B cell (primary cell): ENCODE data around the gene CDC5L. TPM values are rescaled to one million over a fixed set of nuclear protein-coding genes. Genes with fewer than 3 reads are reported as not detected.

Experiments
- ATAC-seq: fragments of 200-7000 bp; cut with Tn5 transposase; one replicate; pipeline ENCODE4 v1.10.0; 2021; ENCODE audit warnings: low read depth, mild to moderate bottlenecking, moderate number of reproducible peaks, moderate library complexity
- CTCF ChIA-PET: fragments of 350-600 bp; sonication (Branson Sonifier 250); formaldehyde crosslinking; loops from one replicate; lab custom pipeline; 2021; ENCODE audit warnings: antibody characterized with exemption, inconsistent platforms; lab: Charles Lee
- POLR2A ChIA-PET: fragments of 350-600 bp; sonication (Branson Sonifier 250); formaldehyde crosslinking; loops from one replicate; lab custom pipeline; 2021; ENCODE audit warnings: antibody characterized with exemption; lab: Charles Lee
- DNase-seq: peaks from one replicate; pipeline ENCODE4 v3.0.0; 2013
- H2AFZ ChIP-seq: 2 replicates; pipeline ENCODE4 v1.6.1; 2012; ENCODE audit warnings: mild to moderate bottlenecking, low read depth, low read length; ENCODE audit not compliant: insufficient read depth, poor library complexity, severe bottlenecking
- H3K27ac ChIP-seq, 2 donors: 1 replicate in 1 of 2; 2 replicates in 1 of 2; pipeline ENCODE4 v1.5.1; 2012 to 2013; ENCODE audit warnings: low read length in 2 of 2, mild to moderate bottlenecking in 2 of 2, moderate library complexity in 1 of 2
- H3K27me3 ChIP-seq, 4 experiments: fragments of 200-600 bp in 1 of 4; sonication (generic) in 1 of 4; replicated peaks in 1 of 4; 1 replicate in 2 of 4; 2 replicates in 2 of 4; pipeline versions ENCODE4 v1.6.1 to v1.7.0; 2013 to 2016; ENCODE audit warnings: low read length in 3 of 4, mild to moderate bottlenecking in 2 of 4, mixed read lengths in 1 of 4, moderate library complexity in 1 of 4; ENCODE audit not compliant: insufficient read depth in 4 of 4, control insufficient read depth in 3 of 4; ENCODE audit errors: control extremely low read depth in 1 of 4
- H3K36me3 ChIP-seq, 2 experiments: replicated peaks in 1 of 2; 1 replicate in 1 of 2; 2 replicates in 1 of 2; pipeline versions ENCODE4 v1.6.1 to v1.7.1; 2013; ENCODE audit warnings: low read length in 1 of 2; ENCODE audit not compliant: insufficient read depth in 2 of 2, control insufficient read depth in 1 of 2; ENCODE audit errors: control extremely low read depth in 1 of 2, extremely low read depth in 1 of 2
- H3K4me1 ChIP-seq, 2 donors: fragments of 200-600 bp in 1 of 2; sonication (generic) in 1 of 2; 1 replicate in 1 of 2; 2 replicates in 1 of 2; pipeline versions ENCODE4 v1.5.1 to v1.6.1; 2013 to 2017; ENCODE audit warnings: low read length in 2 of 2; ENCODE audit not compliant: control insufficient read depth in 2 of 2, insufficient read depth in 2 of 2
- H3K4me2 ChIP-seq: replicated peaks from 2 replicates; pipeline ENCODE3; 2012; ENCODE audit warnings: mild to moderate bottlenecking, low read depth, low read length; ENCODE audit not compliant: poor library complexity, severe bottlenecking
- H3K4me3 ChIP-seq, 5 experiments: fragments of 200-600 bp in 1 of 5; sonication (generic) in 1 of 5; 1 replicate in 3 of 5; 2 replicates in 2 of 5; pipeline versions ENCODE4 v1.5.1 to v1.7.0; 2011 to 2016; ENCODE audit warnings: low read length in 4 of 5, mild to moderate bottlenecking in 4 of 5, low read depth in 2 of 5, control low read depth in 1 of 5, moderate library complexity in 1 of 5; ENCODE audit not compliant: insufficient read depth in 1 of 5; ENCODE audit errors: control extremely low read depth in 1 of 5, extremely low read depth in 1 of 5
- H3K79me2 ChIP-seq: fragments of 200-600 bp; sonication (generic); one replicate; pipeline ENCODE4 v1.6.0; 2016; ENCODE audit warnings: low read length; ENCODE audit not compliant: control insufficient read depth, insufficient read depth
- H3K9ac ChIP-seq: fragments of 200-600 bp; sonication (generic); 2 replicates; pipeline ENCODE4 v1.6.1; 2017; ENCODE audit warnings: mild to moderate bottlenecking, low read length, moderate library complexity
- H3K9me3 ChIP-seq, 3 donors: one replicate each; pipeline versions ENCODE4 v1.6.1 to v1.7.1; 2013; ENCODE audit warnings: low read length in 2 of 3; ENCODE audit not compliant: control insufficient read depth in 2 of 3, insufficient read depth in 1 of 3; ENCODE audit errors: control extremely low read depth in 1 of 3
- H4K20me1 ChIP-seq: 2 replicates; pipeline ENCODE4 v1.6.0; 2012; ENCODE audit warnings: mild to moderate bottlenecking, low read length; ENCODE audit not compliant: insufficient read depth, control insufficient read depth, poor library complexity, severe bottlenecking
- H3K27ac Mint-ChIP-seq: one replicate; pipeline ENCODE4 v1.8.0; 2021; ENCODE audit warnings: mixed read lengths
- H3K27me3 Mint-ChIP-seq: one replicate; pipeline ENCODE4 v1.8.0; 2021; ENCODE audit warnings: mixed read lengths
- H3K4me1 Mint-ChIP-seq: one replicate; pipeline ENCODE4 v1.8.0; 2021; ENCODE audit warnings: mixed read lengths
- H3K4me3 Mint-ChIP-seq: one replicate; pipeline ENCODE4 v1.8.0; 2021; ENCODE audit warnings: mixed read lengths
- H3K9me3 Mint-ChIP-seq: one replicate; pipeline ENCODE4 v1.8.0; 2022; ENCODE audit warnings: mixed read lengths; ENCODE audit not compliant: insufficient read depth
- EZH2 ChIP-seq: IDR thresholded peaks from 2 replicates; pipeline ENCODE4 v1.6.1; 2012; ENCODE audit warnings: borderline replicate concordance, low read depth, mild to moderate bottlenecking, moderate library complexity, low read length; ENCODE audit not compliant: insufficient read depth, poor library complexity, severe bottlenecking
- WGBS: methylation state at CpG from one replicate; pipeline ENCODE4 v1.1.5; 2013; ENCODE audit warnings: missing lambda C conversion rate; ENCODE audit not compliant: insufficient coverage; 5-methylcytosine and 5-hydroxymethylcytosine counted together
- intact Hi-C: fragments of 100-400 bp; cut with micrococcal nuclease; formaldehyde crosslinking; loops from one replicate; pipeline ENCODE4 v1.10.0; 2022
- polyA plus RNA-seq: library from polyadenylated mRNA; depleted of rRNA; stranded (reverse); fragments of >200 nt; gene quantifications from 2 replicates; pipeline ENCODE4 v1.2.3, GENCODE V29; 2012
- total RNA-seq, 2 donors: library from RNA; stranded (reverse); fragments of 120-200 nt in 1 of 2; gene quantifications; 1 replicate in 1 of 2; 2 replicates in 1 of 2; pipeline versions ENCODE4 v1.2.3 to v1.2.4, GENCODE V29; 2013 to 2022
- TF ChIP-seq, protein P1 (sequence below): fragments of 200-600 bp; IDR thresholded peaks from one replicate; pipeline ENCODE4 v1.8.0; 2022; ENCODE audit warnings: antibody characterized with exemption, mild to moderate bottlenecking

Gene CDC5L
- total and polyA plus RNA-seq, 2 donors (not counting 1 experiment from before 2014, with no cell fraction given), result 4.1 to 22.2 TPM

DNA sequence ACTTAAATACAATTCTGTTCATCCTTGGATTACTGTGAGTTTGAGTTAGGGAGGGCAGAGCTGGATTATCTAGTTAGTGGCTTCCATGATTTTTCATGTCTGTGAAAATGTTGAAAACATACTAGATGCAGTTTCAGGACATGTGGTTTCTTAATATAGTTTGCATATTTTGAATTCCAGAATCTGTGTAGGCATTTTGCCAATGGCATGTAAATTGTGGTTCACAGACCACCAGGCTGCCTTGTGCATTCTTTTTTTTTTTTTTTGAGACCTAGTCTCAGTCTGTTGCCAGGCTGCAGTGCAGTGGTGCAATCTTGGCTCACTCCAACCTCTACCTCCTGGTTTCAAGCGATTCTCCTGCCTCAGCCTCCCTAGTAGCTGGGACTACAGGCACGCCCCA, 42.8 kb downstream of the CDC5L start:
- H3K4me3 Mint-ChIP-seq, result no peak overlapping the region
- Histone ChIP-seq H2AFZ (no peak overlapping the region), H3K4me3 (no peak overlapping the region), H3K27me3 (no peaks in the 10 kb centered on the region), H3K4me1 (no peaks in the 10 kb centered on the region), H3K79me2 (peaks cover 14% of the 10 kb centered on the region), H3K9ac (no peak overlapping the region), H3K27ac (no peak overlapping the region), H3K36me3 (peaks cover 33 to 60% of the 10 kb centered on the region in 2 experiments), H3K9me3 (no peaks in the 10 kb centered on the region), H4K20me1 (peaks cover 7% of the 10 kb centered on the region), H3K4me2 (no peak overlapping the region)
- H3K4me1 Mint-ChIP-seq, result no peaks in the 10 kb centered on the region
- no peak for ATAC-seq
- no CpG with 5 or more reads among the region's 2 CpGs for WGBS
- intact Hi-C loops, result loop anchor here (2.0 kb wide), 1 partner anchor 26 kb away; no protein-coding TSS in a partner anchor
- POLR2A ChIA-PET, result no interaction called here
- no peaks in the 10 kb centered on the region for H3K9me3 Mint-ChIP-seq
- DNase-seq, result no peak
- H3K27me3 Mint-ChIP-seq, result no peaks in the 10 kb centered on the region
- H3K27ac Mint-ChIP-seq, result no peak overlapping the region
- CTCF ChIA-PET, result interaction anchor here (1.3 kb wide), 1 partner anchor 27 kb away, joined by 3 read pairs; no protein-coding TSS in a partner anchor
- no peak for TF ChIP-seq EZH2
- TF ChIP-seq, protein P1, sequence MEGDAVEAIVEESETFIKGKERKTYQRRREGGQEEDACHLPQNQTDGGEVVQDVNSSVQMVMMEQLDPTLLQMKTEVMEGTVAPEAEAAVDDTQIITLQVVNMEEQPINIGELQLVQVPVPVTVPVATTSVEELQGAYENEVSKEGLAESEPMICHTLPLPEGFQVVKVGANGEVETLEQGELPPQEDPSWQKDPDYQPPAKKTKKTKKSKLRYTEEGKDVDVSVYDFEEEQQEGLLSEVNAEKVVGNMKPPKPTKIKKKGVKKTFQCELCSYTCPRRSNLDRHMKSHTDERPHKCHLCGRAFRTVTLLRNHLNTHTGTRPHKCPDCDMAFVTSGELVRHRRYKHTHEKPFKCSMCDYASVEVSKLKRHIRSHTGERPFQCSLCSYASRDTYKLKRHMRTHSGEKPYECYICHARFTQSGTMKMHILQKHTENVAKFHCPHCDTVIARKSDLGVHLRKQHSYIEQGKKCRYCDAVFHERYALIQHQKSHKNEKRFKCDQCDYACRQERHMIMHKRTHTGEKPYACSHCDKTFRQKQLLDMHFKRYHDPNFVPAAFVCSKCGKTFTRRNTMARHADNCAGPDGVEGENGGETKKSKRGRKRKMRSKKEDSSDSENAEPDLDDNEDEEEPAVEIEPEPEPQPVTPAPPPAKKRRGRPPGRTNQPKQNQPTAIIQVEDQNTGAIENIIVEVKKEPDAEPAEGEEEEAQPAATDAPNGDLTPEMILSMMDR, result no peak

DNA sequence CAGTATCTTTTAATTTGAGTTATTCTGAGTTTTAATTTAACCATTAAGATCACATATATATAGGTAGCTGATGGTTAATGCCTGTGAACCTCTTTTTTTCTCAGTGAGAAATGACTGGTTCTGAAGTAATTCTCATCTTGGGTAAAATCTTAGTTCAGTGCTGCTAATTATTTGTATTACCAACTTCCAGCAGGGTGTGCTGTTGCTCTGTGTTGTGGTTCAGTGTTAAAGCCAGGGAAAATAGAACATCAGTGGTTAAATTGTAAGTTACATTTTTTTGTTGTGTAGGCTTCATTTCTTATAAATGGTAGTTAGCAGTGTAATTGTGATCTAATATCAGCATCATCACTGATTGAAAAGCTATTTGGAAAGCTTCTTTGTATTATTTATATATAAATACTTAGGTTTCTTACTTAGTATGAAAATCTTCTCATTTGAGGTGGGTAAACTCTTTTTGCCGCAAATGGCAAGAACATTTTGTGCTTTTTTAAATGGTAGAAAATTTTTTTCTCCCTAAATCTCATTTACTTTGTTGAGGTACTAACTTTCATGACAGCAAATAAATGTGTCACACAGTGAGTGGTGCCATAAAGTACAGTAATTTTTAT, 43.7 kb downstream of the CDC5L start:
- H3K36me3 ChIP-seq, result peaks cover 29 to 56% of the 10 kb centered on the region in 2 experiments

More for the DNA sequence above, 43.7 kb downstream of the CDC5L start:
- H3K27ac ChIP-seq, result no peak overlapping the region
- ATAC-seq (peak; percentile 28), DNase-seq (peak; percentile 42)
- no peaks in the 10 kb centered on the region for H3K9me3 ChIP-seq
- no CpG with 5 or more reads among the region's 1 CpG for WGBS
- H4K20me1 ChIP-seq, result peaks cover 7% of the 10 kb centered on the region
- ChIA-PET CTCF (interaction anchor here (0.9 to 1.5 kb wide), 5 partner anchors 9 to 25 kb away, joined by 3 to 5 read pairs (median 5); no protein-coding TSS in a partner anchor), POLR2A (no interaction called here)
- no peaks in the 10 kb centered on the region for H3K9me3 Mint-ChIP-seq
- H3K27ac Mint-ChIP-seq, result no peak overlapping the region
- TF ChIP-seq, protein P1, result peak; percentile 75
- TF ChIP-seq EZH2, result no peak
- H3K9ac ChIP-seq, result no peak overlapping the region
- H3K4me1 Mint-ChIP-seq, result no peaks in the 10 kb centered on the region
- H3K4me1 ChIP-seq, result no peaks in the 10 kb centered on the region
- no peak overlapping the region for H3K4me2 ChIP-seq
- H2AFZ ChIP-seq, result no peak overlapping the region
- no peaks in the 10 kb centered on the region for H3K27me3 ChIP-seq
- intact Hi-C loops, result loop anchor here (2.0 kb wide), 1 partner anchor 26 kb away; no protein-coding TSS in a partner anchor
- H3K4me3 Mint-ChIP-seq, result no peak overlapping the region
- no peaks in the 10 kb centered on the region for H3K27me3 Mint-ChIP-seq
- no peak overlapping the region for H3K4me3 ChIP-seq
- peaks cover 14% of the 10 kb centered on the region for H3K79me2 ChIP-seq
